Colonic mucosa (tissue), 4 donors: Measurements from ENCODE around the gene CCDC180. TPM values are rescaled to one million over a fixed set of nuclear protein-coding genes. Genes with fewer than 3 reads are reported as not detected.

ENCODE experiments used
- DNase-seq: peaks from one replicate; pipeline ENCODE4 v3.0.0-alpha.2; 2020
- H3K27ac ChIP-seq: fragments of 200-600 bp; one replicate; pipeline ENCODE4 v1.8.0; 2021
- H3K27me3 ChIP-seq: fragments of 200-600 bp; one replicate; pipeline ENCODE4 v1.8.0; 2021
- H3K36me3 ChIP-seq: fragments of 200-600 bp; one replicate; pipeline ENCODE4 v1.8.0; 2021
- H3K4me1 ChIP-seq: fragments of 200-600 bp; one replicate; pipeline ENCODE4 v1.8.0; 2021; ENCODE audit warnings: mild to moderate bottlenecking
- H3K4me3 ChIP-seq: fragments of 200-600 bp; one replicate; pipeline ENCODE4 v1.8.0; 2021
- H3K9ac ChIP-seq, 2 donors: one replicate each; pipeline ENCODE4 v1.7.0; 2013; ENCODE audit warnings: control low read depth in 2 of 2, low read depth in 2 of 2, low read length in 2 of 2
- H3K9me3 ChIP-seq: fragments of 200-600 bp; one replicate; pipeline ENCODE4 v1.8.0; 2021
- CTCF ChIP-seq: fragments of 200-600 bp; IDR thresholded peaks from one replicate; pipeline ENCODE4 v1.8.0; 2022; ENCODE audit warnings: antibody characterized with exemption, mild to moderate bottlenecking
- intact Hi-C: fragments of 100-400 bp; cut with DNase I; formaldehyde crosslinking; loops from one replicate; pipeline ENCODE4 v1.14.1; 2022
- total RNA-seq, 2 donors: library from RNA; stranded (reverse); fragmentation: NEBNext Ultra II Directional in 1 of 2; extraction: Animal tissue kit (Norgen Biotek cat#: 25700) in 1 of 2; gene quantifications; one replicate each; pipeline ENCODE4 v1.2.1, GENCODE V29; 2021
- donor health status: healthy.
- donor health status: DM: no; HTN: no; CAD: no.
- donor health status: DM: no; HTN: no; CAD: no.

The CCDC180 gene
- total RNA-seq, 2 donors from 2014 or later = 0.67 to 1.5 TPM

GRCh38 chr9:97357056-97357455 is 49.6 kb downstream of the CCDC180 start:
- no peak for DNase-seq
- Histone ChIP-seq H3K27ac (no peak overlapping the region), H3K27me3 (no peaks in the 10 kb centered on the region), H3K9me3 (no peaks in the 10 kb centered on the region), H3K36me3 (no peaks in the 10 kb centered on the region), H3K4me1 (no peaks in the 10 kb centered on the region), H3K9ac (no peak overlapping the region), H3K4me3 (no peak overlapping the region)
- TF ChIP-seq CTCF = no peak
- intact Hi-C loops = no loop called here

Other genes starting within 250 kb of the CCDC180 start
- 10 to 100 TPM; 28.8 to 35.3 TPM for gene TDRD7, start 104.4 kb downstream of the CCDC180 start, total RNA-seq
- gene TMOD1, start 194.0 kb downstream of the CCDC180 start, total RNA-seq = 1 to 10 TPM; 1.0 to 4.9 TPM